HG02943 (cell line): ENCODE measurements around the gene PLEKHB2.
"Not testable (repeated sequence)": the region's sequence is repeated elsewhere in the genome, so short reads cannot be mapped to it uniquely, and the experiment has no call there.

Experiments
- ATAC-seq: cut with Tn5 transposase; IDR thresholded peaks from one replicate; pipeline ENCODE4 v1.9.1; 2021; ENCODE audit warnings: mild to moderate bottlenecking, low read depth, moderate library complexity; ENCODE audit not compliant: unreplicated experiment

Gene PLEKHB2, protein sequence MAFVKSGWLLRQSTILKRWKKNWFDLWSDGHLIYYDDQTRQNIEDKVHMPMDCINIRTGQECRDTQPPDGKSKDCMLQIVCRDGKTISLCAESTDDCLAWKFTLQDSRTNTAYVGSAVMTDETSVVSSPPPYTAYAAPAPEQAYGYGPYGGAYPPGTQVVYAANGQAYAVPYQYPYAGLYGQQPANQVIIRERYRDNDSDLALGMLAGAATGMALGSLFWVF

DNA sequence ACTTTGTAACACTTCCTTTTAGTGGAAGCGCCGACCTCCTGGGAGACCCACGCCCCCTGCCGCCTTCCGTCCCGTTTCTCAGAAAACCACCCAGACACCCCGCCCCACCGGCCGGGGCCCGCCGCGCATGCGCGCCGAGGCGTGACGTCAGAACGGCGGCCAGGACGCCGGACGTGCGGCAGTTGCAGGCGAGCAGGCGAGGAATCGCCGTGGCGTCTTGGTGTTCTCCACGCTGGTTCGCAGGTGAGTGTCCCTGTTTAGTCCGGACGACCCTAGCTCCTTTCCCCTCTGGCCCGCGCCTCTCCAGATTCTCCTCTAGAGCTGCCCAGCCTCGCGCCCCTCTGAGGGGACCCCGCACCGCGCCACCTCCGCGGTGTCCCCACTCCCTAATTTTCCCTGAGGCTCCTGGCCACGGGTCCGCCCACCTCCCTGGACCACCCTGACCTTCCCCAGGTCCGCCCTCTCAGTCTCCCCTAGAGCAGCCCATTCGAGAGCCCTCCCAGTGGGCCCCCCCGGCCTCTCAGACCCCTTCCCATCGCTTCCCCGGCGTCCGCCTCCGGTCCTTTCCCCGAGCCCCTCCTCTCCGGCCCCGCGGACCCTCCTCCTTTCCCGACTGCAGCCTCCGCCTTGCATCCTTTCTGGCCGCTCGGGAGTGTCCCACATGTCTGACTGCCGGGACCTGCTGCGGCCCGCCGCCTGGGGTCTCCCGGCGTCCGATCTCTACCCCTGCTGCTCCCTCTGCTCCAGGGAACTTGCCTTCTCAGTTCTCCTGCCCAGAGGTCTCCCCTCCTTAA is at the start of gene PLEKHB2:
Gene PLEKHB2 (plus strand): TSS at position 181 of the 794 bp plus-strand sequence. CDS start 15,606 bp downstream, outside the sequence.
- ATAC-seq, result peak; percentile 74

DNA sequence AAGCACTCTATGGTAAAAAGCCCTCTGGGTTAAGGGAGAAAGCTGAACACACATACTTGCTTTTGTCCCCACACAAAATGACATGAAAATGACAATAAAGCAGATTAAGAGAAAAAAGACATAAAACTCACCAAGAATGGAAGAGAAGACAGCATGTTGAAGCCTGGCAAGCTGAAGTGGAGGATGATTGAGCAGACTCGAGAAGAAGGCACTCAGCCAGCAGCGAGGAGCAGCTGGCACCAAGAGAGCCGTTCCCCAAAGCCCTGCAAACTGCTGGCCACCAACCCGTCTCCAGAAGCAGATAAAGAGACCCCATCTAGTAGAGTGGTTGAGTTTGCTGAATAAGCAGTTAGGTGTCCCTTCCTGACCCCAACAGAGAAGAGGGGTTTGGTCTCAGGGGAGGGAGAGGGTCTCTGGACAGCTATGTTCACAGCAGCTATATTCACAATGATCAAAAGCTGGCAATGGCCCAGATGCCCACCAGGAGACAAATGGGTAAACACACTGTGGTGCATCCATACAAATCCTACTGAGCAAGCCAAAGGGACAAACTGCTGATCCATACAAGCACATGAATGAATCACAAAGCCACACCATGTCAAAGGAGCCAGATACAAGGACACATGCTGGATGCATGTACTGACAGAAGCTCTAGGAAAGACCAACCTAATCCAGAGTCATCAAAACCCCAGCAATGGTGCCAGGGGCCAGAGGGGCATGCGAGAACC is 48.8 kb upstream of the PLEKHB2 start:
- no peak for ATAC-seq

DNA sequence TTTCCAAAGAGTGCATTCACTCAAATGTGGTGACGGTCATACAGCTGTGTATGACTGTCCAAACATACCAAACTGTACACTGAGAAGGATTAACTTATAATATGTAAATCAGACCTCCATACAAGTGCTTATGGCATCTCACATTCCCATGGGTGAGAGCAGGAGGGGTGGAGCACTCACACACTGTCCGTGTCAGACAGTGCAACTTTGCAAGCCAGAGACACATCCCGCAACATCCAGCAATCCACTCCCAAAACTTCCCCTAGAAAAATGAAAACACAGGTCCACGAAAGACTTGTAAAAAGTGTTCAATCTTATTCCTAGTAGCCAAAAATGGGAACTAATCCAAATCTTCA is 48.2 kb upstream of the PLEKHB2 start:
- ATAC-seq, result no peak

DNA sequence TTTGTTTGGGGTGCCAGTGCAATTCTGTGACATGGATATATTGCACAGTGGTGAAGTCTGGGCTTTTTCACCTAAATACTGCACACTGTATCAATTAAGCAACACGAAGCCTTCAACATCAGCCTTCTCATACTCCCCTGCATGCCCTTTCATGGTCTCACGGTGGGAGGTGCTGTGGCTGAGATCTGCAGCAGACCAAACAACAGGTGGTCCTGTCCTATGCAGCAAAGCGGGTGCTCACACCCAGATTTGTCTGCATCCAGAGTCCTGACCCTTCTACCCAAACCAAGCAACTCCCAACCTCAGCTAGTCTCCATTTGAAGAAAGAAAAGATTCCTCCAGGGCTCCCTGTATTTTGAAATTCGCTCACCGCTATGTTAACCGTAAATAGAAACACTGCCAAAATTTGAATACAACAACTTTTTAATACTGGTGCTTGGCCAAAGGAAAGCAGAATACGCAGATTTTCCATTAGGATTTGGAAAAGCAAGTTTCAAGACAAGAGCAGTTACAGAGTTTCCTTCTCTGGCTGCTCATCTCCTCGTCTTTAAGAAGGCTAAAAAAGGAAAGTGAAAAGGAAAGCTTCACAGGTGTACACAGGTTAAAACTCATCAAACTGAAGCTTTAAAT is 46.8 kb upstream of the PLEKHB2 start:
- ATAC-seq, result no peak

DNA sequence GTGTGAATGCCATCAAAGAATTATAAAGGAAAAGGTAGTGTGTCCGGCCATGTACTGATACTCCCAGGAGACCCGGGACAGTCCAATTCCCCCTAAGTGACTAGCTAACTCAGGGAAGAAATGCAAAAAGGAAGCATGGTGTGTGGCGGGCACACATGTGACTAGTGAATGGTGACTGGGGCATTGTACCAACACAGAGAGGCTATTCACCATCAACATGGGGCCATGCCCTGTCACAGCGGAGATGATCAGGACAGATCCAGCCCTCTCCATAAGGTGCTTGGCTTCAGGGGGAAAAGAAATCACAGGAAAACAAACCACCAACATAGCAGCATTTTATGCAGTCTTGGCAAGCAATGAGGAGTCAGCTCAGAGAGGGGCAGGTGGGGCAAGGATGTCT is 46.2 kb upstream of the PLEKHB2 start:
- ATAC-seq, result no peak

DNA sequence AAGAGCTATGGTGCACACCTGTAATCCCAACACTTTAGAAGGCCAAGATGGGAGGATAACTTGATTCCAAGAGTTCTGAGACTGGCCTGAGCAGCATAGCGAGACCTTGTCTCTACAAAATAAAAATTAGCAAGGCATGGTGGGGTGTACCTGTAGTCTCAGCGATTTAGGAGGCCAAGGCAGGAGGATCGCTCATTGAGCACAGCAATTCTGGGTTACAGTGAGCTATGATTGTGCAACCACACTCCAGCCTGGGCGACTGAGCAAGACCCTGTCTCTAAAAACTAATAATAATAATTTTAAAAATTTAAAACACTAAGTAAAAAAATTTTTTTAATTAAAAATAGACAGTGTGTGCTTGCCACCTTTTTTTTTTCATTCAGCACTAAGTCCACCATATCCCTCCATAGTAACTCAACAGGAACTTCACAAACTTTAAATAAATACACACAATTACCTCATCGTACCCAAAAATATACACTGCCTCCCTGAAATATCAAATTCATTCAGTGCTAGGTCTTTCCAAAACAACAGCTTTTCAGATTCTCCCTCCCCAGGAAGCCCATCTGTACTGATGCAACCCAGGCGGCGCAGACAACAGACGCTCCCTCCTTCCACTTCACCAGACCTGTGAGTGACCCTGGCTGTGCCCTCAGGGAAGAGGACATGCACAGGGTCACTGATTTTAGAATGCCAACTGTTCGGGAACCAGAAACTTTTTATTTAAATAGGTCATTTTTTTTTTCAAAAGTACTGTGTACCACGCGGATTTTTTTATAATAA is 41.4 kb upstream of the PLEKHB2 start:
- ATAC-seq, result no peak

DNA sequence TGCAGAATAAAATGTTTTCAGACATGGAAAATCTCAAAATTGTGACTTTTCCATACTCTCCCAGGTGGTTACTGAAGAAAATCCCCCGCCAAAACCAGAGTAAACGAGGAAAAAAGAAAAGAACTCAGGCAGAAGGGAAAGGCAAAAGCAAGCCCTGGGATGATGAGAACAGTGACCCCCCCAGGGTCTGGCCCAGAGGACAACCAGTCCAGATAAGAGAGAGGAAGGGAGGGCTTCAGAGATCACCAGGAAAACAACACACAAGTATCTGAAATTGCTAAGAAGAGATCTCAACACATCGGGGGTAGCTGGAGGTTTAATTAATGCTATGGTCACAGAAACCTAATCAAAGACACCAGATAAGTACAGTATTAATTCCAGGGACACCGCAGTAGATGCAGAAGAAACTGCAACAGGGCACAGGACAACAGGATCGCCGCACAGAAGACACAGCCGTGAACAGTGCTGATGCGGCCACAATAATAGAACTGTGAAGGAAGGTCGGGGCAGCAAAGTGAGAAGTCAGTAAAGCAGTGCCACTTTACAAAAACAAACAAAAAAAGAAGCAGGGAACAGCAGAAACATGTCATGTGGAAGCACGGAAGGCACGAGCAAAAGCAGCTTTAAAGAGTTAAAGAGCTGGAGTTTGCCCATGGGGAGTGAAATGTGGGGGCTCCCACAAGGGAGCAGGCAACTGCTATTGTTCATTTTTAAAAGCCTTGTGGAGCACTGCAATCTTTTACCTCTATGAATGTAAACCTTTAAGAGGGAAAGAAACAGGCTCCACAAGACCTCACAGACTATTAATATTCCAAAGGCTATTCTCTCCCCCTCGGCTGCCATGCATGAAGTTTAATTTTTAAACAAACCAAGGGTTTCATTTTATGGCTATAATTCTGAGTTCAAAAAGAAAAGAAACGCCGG is 40.3 kb upstream of the PLEKHB2 start:
- ATAC-seq, result no peak

DNA sequence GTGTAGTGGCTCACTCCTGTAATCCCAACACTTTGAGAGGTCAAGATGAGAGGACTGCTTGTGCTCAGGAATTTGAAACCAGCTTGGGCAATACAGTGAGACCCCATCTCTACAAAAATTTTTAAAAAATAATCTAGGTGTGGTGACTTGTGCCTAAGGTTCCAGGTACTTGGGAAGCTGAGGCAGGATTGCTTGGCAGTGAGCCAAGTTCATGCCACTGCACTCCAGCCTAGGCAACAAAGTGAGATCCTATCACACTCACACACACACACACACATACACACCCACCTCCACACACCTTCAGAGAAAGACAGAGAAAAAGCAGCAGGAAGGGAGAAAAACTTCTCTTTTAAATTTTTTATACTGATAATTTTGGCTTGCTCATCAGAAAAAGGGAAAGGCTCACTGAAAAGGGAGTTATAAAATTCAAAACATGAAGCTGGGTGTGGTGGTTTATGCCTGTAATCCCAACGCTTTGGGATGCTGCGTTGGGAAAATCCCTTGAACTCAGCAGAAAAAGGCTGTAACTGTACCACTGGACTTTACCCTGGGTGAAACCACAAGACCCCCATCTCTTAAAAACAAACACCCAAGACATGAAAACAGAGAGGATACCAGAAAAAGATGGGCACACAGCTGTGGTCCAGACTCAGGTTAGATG is 37.5 kb upstream of the PLEKHB2 start:
- ATAC-seq, result no peak

DNA sequence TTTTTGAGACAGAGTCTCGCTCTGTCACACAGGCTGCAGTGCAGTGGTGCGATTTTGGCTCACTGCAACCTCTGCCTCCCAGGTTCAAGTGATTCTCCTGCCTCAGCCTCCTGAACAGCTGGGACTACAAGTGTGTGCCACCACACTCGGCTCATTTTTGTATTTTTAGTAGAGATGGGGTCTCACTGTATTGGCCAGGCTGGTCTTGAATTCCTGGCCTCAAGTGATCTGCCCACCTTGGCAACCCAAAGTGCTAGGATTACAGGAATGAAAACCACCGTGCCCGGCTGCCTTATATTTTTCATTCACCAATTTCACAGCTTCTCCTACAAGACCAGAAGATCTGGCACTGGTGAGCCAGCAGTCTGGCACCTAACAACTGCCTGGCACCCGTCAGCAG is 37.0 kb upstream of the PLEKHB2 start:
- ATAC-seq, result not testable (repeated sequence)

DNA sequence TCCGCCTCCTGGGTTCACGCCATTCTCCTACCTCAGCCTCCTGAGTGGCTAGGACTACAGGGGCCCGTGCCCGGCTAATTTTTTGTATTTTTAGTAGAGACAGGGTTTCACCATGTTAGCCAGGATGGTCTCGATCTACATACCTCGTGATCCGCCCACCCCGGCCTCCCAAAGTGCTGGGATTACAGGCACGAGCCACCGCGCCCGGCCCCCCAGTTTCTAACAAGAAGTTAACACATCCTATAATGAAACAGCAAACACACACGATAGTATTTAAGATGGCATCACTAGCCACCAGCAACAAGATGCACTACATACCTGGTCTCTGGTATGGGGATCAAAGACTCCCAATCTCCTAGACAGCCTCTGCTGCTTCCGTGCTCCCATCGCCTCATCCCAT is 29.6 kb upstream of the PLEKHB2 start:
- not testable (repeated sequence) for ATAC-seq

DNA sequence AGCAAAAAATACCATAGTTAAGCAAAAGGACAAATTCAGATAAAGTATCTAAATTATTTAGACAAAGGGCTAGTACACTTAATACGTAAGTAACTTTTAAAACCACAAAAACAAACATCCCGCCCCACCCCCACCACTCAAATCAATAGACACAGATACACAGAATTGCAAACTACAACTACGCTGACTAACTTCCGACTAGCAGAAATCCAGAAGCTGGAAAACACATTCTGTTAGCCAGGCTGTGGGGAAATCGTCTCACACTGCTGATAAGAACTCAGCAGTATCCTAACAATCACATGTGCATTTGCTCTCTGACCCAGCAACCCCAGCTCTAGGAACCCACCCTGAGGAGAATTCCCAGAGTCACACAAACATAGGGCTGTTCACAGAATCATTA is 28.4 kb upstream of the PLEKHB2 start:
- ATAC-seq, result no peak

DNA sequence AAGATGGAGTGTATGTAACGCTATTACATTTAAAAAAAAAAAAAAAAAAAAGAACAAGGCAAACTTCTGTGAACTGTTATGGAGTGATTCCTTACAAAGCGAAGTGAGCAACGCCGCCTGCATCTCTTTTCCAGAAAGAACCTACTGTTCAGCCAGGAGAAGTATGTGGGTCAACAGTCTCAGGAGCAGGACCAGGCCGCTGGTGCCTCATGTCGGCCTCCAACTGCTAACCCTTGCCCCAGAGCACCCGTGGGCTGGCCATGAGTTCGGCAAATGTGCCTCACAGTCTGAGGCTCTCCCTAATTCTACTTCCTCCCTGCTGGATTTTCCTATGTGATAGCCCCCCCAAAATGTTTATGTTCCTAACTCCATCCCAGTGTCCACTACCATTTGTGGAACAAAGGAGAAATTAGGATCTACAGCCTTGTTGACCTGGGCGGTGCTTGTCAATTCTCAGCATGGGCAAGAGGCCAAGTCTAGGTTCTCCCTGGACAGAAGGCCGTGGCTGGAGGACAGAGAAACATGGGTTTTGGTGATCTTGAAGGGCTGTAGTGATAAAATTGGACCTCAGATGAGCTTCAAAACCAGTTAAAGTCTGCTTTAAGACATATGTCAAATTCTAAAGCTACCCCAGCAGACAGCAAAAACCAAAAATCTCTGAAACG is 27.8 kb upstream of the PLEKHB2 start:
- no peak for ATAC-seq

DNA sequence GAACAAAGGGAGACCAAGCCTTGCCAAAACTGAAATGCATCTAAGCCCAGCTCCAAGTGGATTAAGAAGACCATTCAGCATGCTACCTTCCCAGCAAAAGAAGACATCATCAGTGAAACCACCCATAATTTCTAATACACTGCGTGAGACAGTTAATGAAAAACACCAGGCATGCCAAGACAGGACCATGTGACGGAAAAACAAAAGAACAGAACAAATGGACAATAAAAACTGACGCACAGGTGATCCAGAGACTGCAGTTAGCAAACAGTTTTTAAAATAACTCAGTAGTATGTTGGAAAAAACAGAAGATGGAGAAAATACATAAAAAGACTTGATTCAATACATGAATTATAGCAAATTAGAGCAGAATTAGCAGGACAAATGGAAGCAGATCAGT is 27.2 kb upstream of the PLEKHB2 start:
- ATAC-seq, result no peak

DNA sequence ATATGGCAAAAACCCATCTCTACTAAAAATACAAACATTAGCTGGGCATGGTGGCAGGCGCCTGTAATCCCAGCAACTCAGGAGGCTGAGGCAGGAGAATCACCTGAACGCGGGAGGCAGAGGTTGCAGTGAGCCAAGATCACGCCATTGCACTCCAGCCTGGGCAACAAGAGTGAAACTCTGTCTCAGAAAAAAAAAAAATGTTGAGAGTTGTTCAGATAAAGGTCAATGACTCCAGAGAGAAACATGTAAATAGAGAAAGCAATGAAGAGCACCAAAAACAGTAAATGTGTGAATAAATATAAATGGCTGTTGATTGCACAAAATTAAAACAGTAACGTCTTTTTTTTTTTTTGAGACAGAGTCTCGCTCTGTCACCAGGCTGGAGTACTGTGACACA is 25.2 kb upstream of the PLEKHB2 start:
- ATAC-seq, result not testable (repeated sequence)

DNA sequence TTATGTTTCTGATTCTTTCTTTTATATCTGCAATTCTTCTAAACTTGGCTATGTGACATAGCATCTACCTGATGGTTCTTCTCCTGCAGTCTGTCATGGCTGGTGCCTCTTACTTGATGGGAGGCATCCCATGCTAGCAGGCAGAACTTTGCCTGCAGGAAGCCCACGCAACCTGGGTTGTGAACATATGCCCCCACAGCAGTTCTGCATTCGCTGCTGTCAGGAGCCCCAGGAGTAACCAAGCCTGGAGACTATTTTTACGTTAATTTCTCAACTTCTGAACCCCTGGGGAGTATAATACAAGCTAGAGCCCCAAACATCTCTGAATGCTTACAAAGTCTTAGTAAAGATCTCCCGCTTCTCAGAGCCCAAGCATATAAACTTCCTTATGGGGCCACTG is 23.9 kb upstream of the PLEKHB2 start:
- no peak for ATAC-seq

DNA sequence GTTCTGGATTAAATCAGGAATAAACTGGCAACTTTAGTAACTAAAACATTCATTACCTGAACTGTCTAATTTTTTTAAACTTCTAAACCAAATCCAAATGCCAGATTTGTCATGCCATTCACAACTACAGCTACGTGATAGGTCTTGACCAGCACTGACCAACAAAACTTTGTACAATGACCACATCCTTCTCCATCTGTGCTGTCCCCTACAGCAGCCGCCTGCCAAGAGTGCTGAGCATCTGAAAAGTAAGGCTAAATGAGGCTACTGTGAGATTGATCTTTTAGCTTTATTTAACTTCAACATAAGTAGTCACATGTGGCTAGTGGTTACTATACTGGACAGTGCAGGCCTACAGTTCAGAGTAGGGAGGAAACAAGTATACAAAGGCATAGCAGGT is 19.5 kb upstream of the PLEKHB2 start:
- ATAC-seq, result no peak

DNA sequence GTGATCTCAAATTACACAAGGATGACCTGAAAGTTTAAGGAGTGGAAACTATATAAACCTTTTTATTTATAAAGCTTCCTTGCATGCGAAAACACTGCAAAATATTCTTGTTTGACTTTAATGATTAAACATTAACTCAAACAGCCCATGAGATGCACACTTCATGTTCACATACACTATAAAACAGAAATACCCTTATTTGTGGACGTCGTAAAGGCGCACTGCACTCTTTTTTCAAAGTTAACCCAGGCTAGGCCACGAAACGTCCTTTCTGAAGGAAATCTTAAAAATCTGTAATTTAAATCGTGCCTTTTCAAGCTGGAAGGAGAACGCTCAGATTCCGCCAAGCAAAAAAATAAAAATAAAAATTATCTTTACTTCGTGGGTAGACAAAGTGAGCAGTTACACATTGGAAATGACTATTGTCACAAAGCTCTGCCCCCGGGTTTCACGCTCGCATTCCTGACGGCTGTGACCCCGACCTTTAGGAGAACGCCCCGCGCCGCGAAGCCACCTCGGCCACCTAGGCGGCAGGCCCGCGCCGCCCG is 12.6 kb upstream of the PLEKHB2 start:
- ATAC-seq, result no peak
